Measurements from ENCODE around the gene DDN. TPM values are rescaled to one million over a fixed set of nuclear protein-coding genes. Genes with fewer than 3 reads are reported as not detected.
A peak's percentile ranks its signal among the peaks of the same experiment; 100 is the strongest.

DDN gene
- total and polyA plus RNA-seq, 10 of the 15 experiments (the other 5 are each of a cell fraction or from before 2014, with no cell fraction given), result 0.10 to 13.4 (median 3.7) TPM

- peak; percentile 77 for DNase-seq (ENCODE audit: low read depth, low spot score)
- Histone ChIP-seq H3K27ac (ENCODE audit: control insufficient read depth, insufficient read depth) (peak within 1 kb of the TSS; percentile 93), H3K79me2 (ENCODE audit: control insufficient read depth, insufficient read depth, low read length) (peaks cover 21% of the 10 kb centered on the region), H2AFZ (ENCODE audit: control insufficient read depth, low read depth, low read length) (peak within 1 kb of the TSS; percentile 75), H3K4me1 (ENCODE audit: control insufficient read depth, insufficient read depth, low read length) (0 out of 2 replicates have a peak, but pooled peaks cover 3% of the 10 kb centered on the region), H3K9ac (ENCODE audit: control insufficient read depth, insufficient read depth, low read length) (peak within 1 kb of the TSS; percentile 90), H3K27me3 (replicated peaks in 1 of 2; ENCODE audit: control insufficient read depth in 2 of 2, insufficient read depth in 2 of 2, low read length in 1 of 2) (no peaks in the 10 kb centered on the region), H4K20me1 (ENCODE audit: control insufficient read depth, insufficient read depth) (no peaks in the 10 kb centered on the region), H3K4me3 (peak within 1 kb of the TSS; percentile 93), H3K4me2 (ENCODE audit: control insufficient read depth, insufficient read depth) (peak within 1 kb of the TSS; percentile 88), H3K36me3 (ENCODE audit: control insufficient read depth in 2 of 2, insufficient read depth in 2 of 2, low read length in 1 of 2) (peaks cover 9% of the 10 kb centered on the region in 2 experiments), H3K9me3 (replicated peaks; ENCODE audit: control insufficient read depth, insufficient read depth, low read length) (no peaks in the 10 kb centered on the region)
- BruUV-seq (replicated peaks), result TSS peak; percentile 51
- CTCF ChIA-PET, result interaction anchor here (0.7 to 11.1 kb wide), 12 partner anchors 13 to 166 kb away, joined by 3 to 172 read pairs (median 9); partner anchors contain the start of genes DDN and DDX23
- in situ Hi-C loops (cut with MboI) (no loop called here), intact Hi-C loops (cut with micrococcal nuclease; ENCODE audit: unreplicated experiment) (loop anchor here (1.0 kb wide), 1 partner anchor 19 kb away; the partner anchor contains the start of gene DDN)
- SMC1A ChIA-PET (ENCODE audit: uncharacterized antibody, unreplicated experiment), result interaction anchor here (1.2 to 7.5 kb wide), 5 partner anchors 17 to 41 kb away, joined by 3 to 47 read pairs (median 15); partner anchors contain the start of gene DDN
- peak; percentile 90 for ATAC-seq
- peak; percentile 73 for FAIRE-seq
- WGBS (ENCODE audit: insufficient coverage, insufficient replicate concordance, low lambda C conversion rate, missing lambda C conversion rate), result 1% methylated on average over 55 of the region's 59 CpGs
- RAD21 ChIA-PET (ENCODE audit: unreplicated experiment), result interaction anchor here (0.8 to 5.0 kb wide), 9 partner anchors 11 to 91 kb away, joined by 3 to 62 read pairs (median 3); partner anchors contain the start of genes DDN and KMT2D
- POLR2A ChIA-PET, result interaction anchor here (1.7 to 4.9 kb wide), 3 partner anchors 13 to 20 kb away, joined by 4 to 52 read pairs (median 39); partner anchors contain the start of gene DDN
- TF ChIP-seq CBFB (IDR thresholded peaks at IDR 0.05; ENCODE audit: low read depth) (no peak; the same call in none of the 2 replicates), EED (IDR thresholded peaks at IDR 0.05; ENCODE audit: low read depth) (peak; percentile 52; the same call in 1 of the 2 replicates), HDGF (IDR thresholded peaks at IDR 0.05) (0 out of 2 replicates have a peak, but pooled peaks have one; percentile 12), ZNF207 (IDR thresholded peaks at IDR 0.05; ENCODE audit: borderline replicate concordance) (peak; percentile 41), KDM1A (IDR thresholded peaks at IDR 0.05; ENCODE audit: borderline replicate concordance) (no peak), MEF2A (IDR thresholded peaks at IDR 0.05; ENCODE audit: insufficient read depth, low read depth, low read length) (no peak; the same call in 1 of the 2 replicates), RAD51 (IDR thresholded peaks at IDR 0.05) (no peak; the same call in 1 of the 2 replicates), SRF (IDR thresholded peaks at IDR 0.05; ENCODE audit: low read depth in 2 of 2, low read length in 2 of 2) (0 out of 4 replicates have a peak, but pooled peaks have one; percentile 11 to 17), JUNB (IDR thresholded peaks at IDR 0.05) (no peak), MEF2B (IDR thresholded peaks at IDR 0.05; ENCODE audit: partially characterized antibody, poor library complexity, severe bottlenecking) (peak; percentile 69), POU2F2 (IDR thresholded peaks at IDR 0.05; ENCODE audit: borderline replicate concordance, low read depth, low read length) (peak; percentile 90), NFXL1 (IDR thresholded peaks at IDR 0.05; ENCODE audit: borderline replicate concordance) (no peak), ZZZ3 (IDR thresholded peaks at IDR 0.05; ENCODE audit: control insufficient read depth, insufficient read length, low read depth) (no peak), RUNX3 (IDR thresholded peaks at IDR 0.05; ENCODE audit: low read length) (peak; percentile 77), SREBF2 (IDR thresholded peaks at IDR 0.05; ENCODE audit: low read length) (peak; percentile 61; the same call in 1 of the 2 replicates), NR2C1 (IDR thresholded peaks at IDR 0.05) (0 out of 2 replicates have a peak, but pooled peaks have one; percentile 21), TCF12 (IDR thresholded peaks at IDR 0.05; ENCODE audit: low read depth, low read length) (peak; percentile 52; the same call in 1 of the 2 replicates), MTA2 (IDR thresholded peaks at IDR 0.05; ENCODE audit: low read depth) (no peak), BMI1 (IDR thresholded peaks at IDR 0.05; ENCODE audit: borderline replicate concordance) (0 out of 2 replicates have a peak, but pooled peaks have one; percentile 13), MTA3 (IDR thresholded peaks at IDR 0.05; ENCODE audit: borderline replicate concordance, low read length) (no peak), ASH2L (IDR thresholded peaks at IDR 0.05; ENCODE audit: borderline replicate concordance, low read depth) (no peak), MYC (IDR thresholded peaks at IDR 0.05; ENCODE audit: insufficient read depth, insufficient read length, insufficient replicate concordance, low read length, severe bottlenecking) (no peak), EP300 (IDR thresholded peaks at IDR 0.05; ENCODE audit: borderline replicate concordance in 1 of 2, control insufficient read depth in 1 of 2, low read depth in 2 of 2, low read length in 2 of 2) (no peak)
- TF ChIP-seq, protein P1, sequence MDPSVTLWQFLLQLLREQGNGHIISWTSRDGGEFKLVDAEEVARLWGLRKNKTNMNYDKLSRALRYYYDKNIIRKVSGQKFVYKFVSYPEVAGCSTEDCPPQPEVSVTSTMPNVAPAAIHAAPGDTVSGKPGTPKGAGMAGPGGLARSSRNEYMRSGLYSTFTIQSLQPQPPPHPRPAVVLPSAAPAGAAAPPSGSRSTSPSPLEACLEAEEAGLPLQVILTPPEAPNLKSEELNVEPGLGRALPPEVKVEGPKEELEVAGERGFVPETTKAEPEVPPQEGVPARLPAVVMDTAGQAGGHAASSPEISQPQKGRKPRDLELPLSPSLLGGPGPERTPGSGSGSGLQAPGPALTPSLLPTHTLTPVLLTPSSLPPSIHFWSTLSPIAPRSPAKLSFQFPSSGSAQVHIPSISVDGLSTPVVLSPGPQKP (IDR thresholded peaks at IDR 0.05; ENCODE audit: low read depth, low read length), result peak; percentile 89
Measured at GRCh38 chr12:49018261-49019119, 19.3 kb upstream of the DDN start, which contains the start of gene PRKAG1. Gene PRKAG1, minus strand, starts transcription at chr12:49018776. Its CDS starts 36 bp downstream, at chr12:49018740.

All from GM12878 (cell line).